GM18873 (cell line): ENCODE measurements around the gene CYP2S1.
"Not testable (repeated sequence)": the region's sequence is repeated elsewhere in the genome, so short reads cannot be mapped to it uniquely, and the experiment has no call there.

Experiments used
- ATAC-seq: cut with Tn5 transposase; IDR thresholded peaks from one replicate; pipeline ENCODE4 v1.9.1; 2021; ENCODE audit warnings: mild to moderate bottlenecking, moderate library complexity, moderate number of reproducible peaks; ENCODE audit not compliant: unreplicated experiment, low FRiP score

Gene CYP2S1, protein sequence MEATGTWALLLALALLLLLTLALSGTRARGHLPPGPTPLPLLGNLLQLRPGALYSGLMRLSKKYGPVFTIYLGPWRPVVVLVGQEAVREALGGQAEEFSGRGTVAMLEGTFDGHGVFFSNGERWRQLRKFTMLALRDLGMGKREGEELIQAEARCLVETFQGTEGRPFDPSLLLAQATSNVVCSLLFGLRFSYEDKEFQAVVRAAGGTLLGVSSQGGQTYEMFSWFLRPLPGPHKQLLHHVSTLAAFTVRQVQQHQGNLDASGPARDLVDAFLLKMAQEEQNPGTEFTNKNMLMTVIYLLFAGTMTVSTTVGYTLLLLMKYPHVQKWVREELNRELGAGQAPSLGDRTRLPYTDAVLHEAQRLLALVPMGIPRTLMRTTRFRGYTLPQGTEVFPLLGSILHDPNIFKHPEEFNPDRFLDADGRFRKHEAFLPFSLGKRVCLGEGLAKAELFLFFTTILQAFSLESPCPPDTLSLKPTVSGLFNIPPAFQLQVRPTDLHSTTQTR

DNA sequence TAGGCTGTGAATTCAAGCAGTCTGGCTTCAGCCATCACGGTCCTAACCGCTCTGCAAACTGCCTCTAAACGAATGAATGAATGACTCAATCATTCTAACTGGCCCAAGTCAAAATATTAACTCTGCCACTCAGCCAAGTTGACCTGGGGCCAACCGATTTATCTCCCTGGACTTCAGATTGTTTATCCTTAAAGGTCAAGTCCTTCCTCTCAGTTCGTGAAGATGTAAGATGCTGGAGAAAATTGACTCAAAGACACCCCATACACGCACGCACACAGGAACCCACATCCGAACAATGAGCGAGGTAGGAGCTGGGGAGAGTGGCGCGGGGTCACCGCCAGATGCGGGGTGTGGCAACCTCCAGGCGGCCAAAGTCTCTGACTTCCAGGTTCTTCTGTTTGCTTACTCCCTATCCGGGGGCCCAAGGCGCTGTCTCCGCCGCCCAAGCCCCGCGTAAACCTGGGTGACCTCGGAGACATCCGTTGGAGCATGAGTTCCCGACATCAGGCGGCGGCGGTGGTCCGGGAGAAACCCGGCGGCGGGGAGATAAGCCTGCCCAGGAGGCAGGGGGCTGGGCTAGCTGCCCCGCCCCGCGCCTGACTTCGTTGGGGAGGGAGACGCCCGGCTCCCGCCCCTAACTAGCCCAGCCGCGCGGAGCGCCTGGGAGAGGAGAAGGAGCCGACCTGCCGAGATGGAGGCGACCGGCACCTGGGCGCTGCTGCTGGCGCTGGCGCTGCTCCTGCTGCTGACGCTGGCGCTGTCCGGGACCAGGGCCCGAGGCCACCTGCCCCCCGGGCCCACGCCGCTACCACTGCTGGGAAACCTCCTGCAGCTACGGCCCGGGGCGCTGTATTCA lies at the start of gene CYP2S1:
TSS of gene CYP2S1 (plus strand) at position 646 of the 856 bp plus-strand sequence. CDS start at position 692, 46 bp downstream.
- ATAC-seq = no peak

DNA sequence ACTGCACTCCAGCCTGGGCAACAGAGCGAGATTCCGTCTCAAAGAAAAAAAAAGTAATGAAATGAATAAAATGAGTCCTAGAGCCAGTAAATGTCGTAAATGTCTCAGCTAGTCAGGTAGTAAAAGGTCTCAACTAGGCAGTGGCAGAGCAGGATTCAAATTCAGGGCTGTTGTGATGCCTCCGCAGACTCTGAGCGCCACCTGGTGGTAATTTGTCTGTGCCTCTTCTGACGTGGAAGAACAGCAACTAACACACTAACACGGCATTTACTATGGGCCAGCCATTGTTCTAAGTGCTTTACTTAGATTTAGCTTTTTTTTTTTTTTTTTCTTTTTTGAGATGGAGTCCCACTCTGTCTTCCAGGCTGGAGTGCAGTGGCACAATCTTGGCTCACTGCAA lies 48.6 kb upstream of the CYP2S1 start:
- ATAC-seq = no peak

DNA sequence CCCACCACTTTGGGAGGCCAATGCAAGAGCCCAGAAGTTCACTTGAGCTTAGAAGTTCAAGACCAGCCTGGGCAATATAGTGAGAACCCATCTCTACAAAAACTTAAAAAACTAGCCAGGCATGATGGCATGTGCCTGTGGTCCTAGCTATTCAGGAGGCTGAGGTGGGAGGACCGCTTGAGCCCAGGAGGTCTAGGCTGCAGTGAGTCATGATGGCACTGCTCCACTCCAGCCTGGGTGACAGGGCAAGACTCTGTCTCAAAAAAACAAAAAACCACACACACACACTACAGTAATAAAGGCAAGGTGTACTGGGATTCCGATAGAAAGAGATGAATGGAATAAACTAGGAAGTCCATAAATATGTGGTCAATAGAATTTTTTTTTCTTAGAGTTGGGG lies 43.2 kb upstream of the CYP2S1 start:
- ATAC-seq = no peak

DNA sequence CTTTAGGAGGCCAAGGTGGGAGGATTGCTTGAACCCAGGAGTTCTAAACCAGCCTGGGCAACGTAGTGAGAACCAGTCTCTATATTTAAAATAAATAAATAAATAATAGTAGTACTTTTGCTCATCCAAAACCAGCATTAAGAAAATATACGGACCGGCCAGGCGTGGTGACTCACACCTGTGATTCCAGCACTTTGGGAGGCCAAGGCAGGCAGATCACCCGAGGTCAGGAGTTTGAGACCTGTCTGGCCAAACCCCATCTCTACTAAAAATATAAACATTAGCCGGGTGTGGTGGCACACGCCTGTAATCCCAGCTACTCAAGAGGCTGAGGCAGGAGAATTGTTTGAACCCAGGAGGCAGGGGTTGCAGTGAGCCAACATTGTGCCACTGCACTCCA lies 42.0 kb upstream of the CYP2S1 start:
- not testable (repeated sequence) for ATAC-seq

DNA sequence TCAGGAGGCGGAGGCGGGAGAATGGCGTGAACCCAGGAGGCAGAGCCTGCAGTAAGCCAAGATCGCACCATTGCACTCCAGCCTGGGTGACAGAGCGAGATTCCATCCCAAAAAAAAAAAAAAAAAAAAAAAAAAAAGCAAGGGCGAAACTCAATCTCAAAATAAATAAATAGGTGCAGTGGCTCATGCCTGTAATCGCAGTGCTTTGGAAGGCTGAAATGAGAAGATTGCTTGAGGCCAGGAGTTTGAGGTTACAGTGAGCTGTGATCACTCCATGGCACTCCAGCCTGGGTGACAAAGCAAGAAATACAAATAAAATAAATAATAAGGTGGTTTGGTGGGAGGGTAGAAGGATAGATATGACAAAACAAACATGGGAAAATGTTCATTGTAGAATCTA lies 39.0 kb upstream of the CYP2S1 start:
- ATAC-seq = no peak

DNA sequence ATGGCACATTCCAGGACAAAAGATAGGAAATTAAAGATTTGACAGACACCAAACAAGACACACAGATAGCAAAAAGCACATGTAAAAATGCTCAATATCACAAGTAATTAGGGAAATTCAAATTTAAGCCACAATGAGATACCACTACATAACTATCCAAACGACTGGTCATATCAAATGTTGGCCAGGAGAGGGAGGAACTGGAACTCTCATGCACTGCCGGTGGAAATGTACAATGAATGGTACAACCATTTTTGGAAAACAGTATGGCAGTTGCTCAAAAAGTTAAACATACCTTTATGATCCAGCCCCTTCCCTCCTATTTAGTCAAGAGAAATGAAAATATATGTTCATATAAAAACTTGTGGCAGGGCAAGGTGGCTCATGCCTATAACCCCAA lies 36.8 kb upstream of the CYP2S1 start:
- ATAC-seq = no peak

DNA sequence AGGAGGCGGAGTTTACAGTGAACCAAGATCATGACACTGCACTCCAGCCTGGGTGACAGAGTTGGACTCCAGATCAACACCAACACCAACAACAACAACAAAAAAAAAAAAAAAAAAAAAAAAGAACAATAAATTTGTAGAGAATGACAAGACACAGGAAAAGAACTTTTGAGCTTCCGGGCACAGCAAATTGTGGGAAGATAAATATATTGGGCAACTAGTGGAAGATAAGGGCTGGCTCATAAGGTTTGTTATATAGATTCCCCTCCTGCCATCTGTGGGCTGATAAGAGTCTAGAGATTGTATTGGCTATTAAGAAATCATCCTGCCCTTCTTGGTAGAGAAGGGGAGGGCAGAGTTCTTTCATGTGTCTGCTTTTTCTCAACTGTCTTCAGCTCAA lies 33.1 kb upstream of the CYP2S1 start:
- no peak for ATAC-seq

DNA sequence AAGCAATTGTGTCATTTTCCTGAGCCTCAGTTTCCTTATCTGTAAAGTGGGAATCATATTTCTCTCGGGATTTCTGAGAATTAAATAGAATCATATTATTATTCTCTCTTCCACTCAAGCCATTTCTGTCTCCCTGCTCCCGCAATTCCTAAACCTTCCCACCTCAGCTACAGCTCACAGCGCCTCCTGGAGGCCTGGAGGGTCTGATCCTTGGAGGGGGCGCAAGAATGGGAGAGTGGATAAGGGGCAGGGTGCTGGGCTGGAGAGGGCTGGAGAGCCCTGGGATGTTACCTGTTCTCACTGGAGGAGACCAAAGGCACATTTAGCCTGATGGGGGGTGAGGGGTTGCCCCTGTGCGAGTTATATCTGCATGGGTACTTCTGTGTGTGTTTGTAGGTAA lies 31.1 kb upstream of the CYP2S1 start:
- no peak for ATAC-seq

DNA sequence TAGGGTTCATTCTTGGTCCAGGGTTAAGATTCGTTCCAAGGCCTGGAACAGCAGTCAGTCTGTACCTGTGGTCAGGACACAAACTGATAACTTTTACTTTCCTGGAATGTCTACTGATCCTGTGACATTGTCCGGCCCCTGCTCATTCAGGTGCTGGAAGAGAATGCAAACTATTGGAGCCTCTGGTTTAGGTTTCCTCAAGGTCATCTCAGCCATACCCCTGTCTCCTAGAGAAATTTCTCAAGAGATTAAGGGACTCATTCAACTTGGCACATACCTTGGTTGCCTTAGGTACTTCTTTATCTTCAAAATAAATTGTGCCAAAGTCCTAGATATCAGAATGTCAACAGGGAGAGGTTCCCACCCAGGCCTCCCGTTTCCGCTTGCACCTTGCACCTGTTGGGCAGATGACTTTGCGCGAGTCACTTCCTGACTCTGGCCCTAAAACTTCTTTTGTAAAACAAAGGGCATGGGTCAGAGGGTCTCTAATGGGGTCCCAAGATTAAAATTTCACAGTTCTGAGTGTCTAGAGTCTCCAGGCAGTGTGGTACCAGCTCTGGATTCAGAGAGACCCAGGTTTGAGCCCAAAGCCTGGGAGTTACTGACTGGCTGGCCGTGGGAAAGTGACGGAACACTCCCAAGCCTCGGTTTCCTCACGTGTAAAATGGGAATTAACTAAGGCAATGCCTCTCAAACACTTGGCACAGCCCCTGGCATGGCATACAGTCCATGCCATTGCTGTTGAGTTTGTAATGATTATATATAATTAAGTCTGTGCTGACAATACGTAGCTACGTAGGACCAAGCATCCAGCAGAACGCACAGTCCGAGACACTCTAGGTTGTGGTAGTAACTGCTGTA lies 25.8 kb upstream of the CYP2S1 start:
- ATAC-seq = no peak

DNA sequence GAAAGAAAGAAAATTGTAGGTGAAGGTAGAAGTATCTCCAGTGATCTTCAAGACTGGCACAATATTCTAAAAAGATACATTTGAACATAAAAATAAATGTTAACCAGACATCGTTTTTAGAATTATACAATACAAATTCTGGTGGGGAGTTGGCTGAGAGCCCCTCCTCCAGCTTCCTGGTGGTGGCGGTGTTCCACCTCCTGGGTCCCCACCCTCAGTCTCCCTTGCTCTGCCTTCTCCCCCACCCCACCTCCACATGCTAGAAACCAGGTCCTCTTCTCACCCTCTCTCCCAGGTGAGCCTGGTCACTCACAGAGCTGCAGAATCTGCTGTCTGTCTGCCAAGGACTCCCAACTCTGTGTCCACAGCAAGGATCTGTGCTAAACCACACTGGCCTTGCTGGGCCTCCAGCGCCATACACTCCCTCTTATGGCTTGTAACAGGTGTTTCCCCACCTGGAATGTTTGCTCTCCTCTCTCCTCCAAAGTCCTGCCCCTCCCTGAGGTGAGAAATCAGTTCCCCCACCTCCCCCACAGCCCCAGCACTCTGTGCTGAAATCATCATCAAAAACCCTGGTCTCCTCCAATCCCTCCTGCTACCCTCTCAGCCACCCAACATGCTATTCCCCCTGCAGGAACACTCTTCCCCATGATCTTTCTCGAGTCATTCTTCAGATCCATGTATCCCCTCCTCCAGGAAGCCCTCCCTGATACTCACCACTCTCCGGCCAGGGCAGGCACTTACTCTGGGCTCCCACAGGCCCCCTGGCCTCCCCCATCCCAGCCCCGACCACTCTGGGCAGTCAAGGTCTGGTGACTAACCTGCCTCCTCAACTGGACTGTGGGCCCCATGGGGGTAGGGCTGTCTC lies 20.5 kb upstream of the CYP2S1 start:
- ATAC-seq = no peak

DNA sequence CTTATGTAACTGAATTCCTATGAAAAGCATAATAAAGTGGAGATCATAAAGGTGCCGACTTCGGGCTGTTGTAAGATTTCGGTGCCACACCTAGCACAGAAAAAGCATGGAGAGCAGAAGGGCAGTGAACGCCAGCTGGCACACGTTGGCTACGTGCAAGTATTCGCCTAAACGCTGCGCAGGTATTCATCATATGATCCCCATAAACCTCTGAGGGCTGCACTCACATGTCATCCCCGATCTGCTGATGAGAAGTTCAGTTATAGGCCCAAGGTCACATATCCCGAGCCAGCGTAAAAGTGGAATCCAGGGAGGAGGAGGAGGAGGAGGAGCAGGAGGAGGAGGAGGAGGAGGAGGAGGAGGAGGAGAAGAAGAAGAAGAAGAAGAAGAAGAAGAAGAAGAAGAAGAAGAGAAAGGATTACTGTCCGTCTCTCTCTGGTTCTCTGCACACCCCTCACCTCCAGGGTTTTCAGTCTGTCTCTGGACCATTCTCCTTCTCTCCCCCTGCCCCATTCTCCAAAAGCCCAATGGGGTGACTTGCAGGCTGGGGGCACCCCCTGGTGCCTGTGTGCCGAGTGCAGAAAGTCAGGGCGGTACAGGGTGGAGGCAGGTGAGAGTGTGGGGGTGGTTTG lies 18.6 kb upstream of the CYP2S1 start:
- no peak for ATAC-seq

DNA sequence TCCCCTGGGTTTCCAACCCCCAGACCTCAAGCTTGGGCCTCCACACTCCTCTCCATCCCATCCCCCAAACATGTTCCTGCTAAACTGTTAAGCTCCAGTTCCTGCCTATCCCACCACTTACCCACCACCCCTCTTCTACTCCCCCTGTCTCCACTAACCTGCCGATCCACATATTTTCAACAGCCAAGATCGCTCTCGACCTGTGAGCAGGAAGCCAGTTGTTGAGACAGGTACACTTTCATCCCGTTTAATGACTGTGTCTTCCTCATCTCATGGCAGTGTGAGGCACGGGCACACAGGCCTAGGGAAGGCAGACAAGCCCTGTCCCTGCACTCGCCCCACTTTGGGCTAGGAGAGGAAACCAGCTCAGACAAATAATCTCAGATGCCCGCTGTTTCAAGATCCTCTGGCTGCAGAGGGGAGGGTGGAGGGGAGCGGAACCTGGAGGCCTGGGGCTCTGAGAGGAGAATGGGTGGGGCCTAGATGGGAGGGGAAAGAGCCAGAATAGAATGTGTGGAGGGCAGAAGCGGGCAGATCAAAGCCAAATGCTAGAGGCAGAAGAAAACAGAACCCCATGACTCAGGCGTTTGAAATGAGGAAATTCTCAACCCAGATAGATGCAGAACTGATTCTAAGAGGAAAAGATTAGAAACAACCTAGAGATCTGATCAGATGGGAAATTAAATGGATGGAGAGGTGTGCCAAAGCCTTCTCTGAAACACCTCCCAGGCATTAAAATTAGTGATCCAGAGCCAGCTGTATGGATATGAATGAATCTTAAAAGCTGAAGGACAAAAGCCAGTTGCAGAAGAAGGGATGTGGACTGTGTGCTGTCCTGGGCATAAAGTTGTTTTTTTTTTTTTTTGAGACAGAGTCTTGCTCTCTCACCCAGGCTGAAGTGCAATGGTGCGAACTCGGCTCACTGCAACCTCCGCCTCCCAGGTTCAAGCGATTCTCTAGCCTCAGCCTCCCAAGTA lies 16.9 kb upstream of the CYP2S1 start:
- no peak for ATAC-seq

DNA sequence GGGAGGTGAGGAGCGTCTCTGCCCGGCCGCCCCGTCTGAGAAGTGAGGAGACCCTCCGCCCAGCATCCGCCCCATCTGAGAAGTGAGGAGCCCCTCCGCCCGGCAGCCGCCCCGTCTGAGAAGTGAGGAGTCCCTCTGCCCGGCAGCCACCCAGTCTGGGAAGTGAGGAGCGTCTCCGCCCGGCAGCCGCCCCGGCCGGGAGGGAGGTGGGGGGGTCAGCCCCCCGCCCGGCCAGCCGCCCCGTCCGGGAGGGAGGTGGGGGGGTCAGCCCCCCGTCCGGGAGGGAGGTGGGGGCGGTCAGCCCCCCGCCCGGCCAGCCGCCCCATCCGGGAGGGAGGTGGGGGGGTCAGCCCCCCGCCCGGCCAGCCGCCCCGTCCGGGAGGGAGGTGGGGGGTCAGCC lies 12.8 kb upstream of the CYP2S1 start:
- not testable (repeated sequence) for ATAC-seq

DNA sequence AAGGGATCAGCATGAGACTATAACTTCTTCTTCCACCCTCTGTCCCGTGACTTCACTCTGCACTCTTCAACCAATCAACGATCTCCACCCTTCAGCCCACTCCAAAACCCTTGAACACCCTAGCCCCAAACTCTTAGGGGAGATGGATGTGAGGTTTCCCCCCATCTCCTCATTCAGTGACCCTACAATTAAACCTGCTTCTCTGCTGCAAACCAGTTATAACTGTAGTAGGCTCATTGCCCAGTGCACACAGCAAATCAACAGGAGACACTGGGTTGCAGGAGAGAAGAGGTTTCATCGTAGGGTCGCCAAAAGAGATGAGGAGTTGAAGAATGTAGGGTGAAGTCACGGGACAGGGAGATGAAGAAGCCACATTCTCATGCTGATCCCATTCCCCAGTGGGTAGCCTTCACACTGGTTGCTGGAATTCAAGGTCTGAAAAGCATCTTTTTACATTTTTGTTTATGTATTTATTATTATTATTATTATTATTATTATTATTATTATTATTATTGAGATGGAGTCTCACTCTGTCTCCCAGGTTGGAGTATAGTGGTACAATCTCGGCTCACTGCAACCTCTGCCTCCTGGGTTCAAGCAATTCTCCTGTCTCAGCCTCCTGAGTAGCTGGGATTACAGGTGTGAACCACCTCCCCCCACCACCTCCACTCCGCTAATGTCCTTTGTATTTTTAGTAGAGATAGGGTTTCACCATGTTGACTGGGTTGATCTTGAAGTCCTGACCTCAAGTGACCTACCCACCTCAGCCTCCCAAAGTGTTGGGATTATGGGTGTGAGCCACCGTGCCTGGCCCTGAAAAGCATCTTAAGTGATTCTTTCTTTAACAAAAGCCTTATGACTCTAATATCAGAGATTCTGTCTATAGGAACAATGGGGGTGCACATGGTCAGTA lies 5.8 kb upstream of the CYP2S1 start:
- no peak for ATAC-seq

DNA sequence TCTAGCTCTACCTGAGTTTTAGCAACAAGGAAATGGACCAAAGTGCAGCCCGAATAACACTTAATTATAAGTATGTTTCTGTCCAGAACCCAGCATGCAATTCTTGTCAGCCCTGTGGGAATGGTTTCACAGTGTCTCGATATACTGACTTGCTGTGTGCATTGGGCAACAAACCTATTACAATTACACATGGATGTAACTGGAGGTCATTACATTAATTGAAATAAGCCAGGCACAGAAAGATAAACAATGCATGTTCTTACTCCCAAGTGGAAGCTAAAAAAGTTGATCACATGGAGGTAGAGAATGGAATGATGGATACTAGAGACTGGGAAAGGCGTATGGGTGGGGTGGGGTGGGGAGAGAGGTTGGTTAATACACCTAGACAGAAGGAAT lies 5.1 kb upstream of the CYP2S1 start:
- ATAC-seq = no peak

DNA sequence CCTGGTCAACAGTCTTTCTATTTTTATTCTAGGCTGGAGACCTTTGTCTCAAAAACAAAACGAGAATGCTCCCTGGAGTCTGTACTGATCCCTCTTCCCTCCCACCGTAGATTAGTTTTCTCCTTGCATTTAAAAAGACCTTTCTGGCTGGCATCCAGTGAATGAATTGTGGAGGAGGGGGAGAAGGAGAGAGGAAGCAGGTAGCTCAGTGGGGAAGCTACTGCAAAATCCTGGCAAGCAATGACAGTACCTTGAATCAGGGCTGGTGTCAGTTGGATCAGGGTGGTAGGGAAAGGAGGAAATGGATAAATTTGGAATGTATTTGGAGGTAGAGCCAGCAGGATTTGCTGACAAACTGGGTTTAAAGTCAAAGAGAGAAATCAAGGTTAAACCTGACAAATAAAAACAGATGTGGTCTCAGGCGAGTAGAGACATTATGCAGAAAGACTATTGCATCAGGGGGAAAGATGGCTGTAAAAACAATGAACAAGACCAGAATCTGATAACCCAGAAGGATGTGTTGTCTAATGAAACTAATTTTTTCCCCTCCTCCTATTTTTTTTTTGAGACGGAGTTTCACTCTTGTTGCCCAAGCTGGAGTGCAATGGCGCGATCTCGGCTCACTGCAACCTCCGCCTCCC lies 3.5 kb upstream of the CYP2S1 start:
- no peak for ATAC-seq
